Esophagus muscularis mucosa (tissue), 3 donors: ENCODE measurements around the gene ANKRD44.

ENCODE experiments used
- CTCF ChIP-seq, 3 experiments: fragments of 200-600 bp in 2 of 3; fragments of 450-650 bp in 1 of 3; sonication (generic) in 2 of 3; IDR thresholded peaks; one replicate each; pipeline ENCODE4 v1.5.1; 2017 to 2019; ENCODE audit warnings: antibody characterized with exemption in 3 of 3, mild to moderate bottlenecking in 2 of 3, moderate library complexity in 1 of 3
- POLR2A ChIP-seq: fragments of 450-650 bp; IDR thresholded peaks from one replicate; pipeline ENCODE4 v1.6.1; 2017; ENCODE audit warnings: antibody characterized with exemption, moderate library complexity, mild to moderate bottlenecking, low read depth

GRCh38 chr2:197030090-197030489 is 280.5 kb downstream of the ANKRD44 start:
- TF ChIP-seq POLR2A (no peak), CTCF (IDR thresholded peaks at IDR 0.05) (no peak)
